Activated T-helper 2 cell treated with anti-CD3 and anti-CD28 coated beads, Interferon-gamma antibody, Interleukin-2, Interleukin-4, amounts not matched to agents 10 μg/mL and 5 μg/mL and 100 μg/mL, durations not matched to agents 14 hours and 24 hours and 36 hours (primary cell): ENCODE results near the gene NPFFR1. TPM values are rescaled to one million over a fixed set of nuclear protein-coding genes. Genes with fewer than 3 reads are reported as not detected.

Experiments used
- DNase-seq: peaks from one replicate; pipeline ENCODE4 v3.0.0; 2021; ENCODE audit warnings: low spot score
- H3K27ac Mint-ChIP-seq: one replicate; pipeline ENCODE4 v1.8.0; 2021; ENCODE audit warnings: mixed read lengths
- H3K27me3 Mint-ChIP-seq: one replicate; pipeline ENCODE4 v1.8.0; 2021; ENCODE audit warnings: low read depth, mixed read lengths
- H3K36me3 Mint-ChIP-seq: one replicate; pipeline ENCODE4 v1.8.0; 2021; ENCODE audit warnings: low read depth, mixed read lengths
- H3K4me1 Mint-ChIP-seq: one replicate; pipeline ENCODE4 v1.8.0; 2021; ENCODE audit warnings: low read depth, mixed read lengths
- H3K4me3 Mint-ChIP-seq: one replicate; pipeline ENCODE4 v1.8.0; 2021; ENCODE audit warnings: low read depth, mild to moderate bottlenecking, moderate library complexity, mixed read lengths
- H3K9me3 Mint-ChIP-seq: one replicate; pipeline ENCODE4 v1.8.0; 2021; ENCODE audit warnings: mixed read lengths
- intact Hi-C: fragments of 100-400 bp; cut with micrococcal nuclease; formaldehyde crosslinking; loops from one replicate; pipeline ENCODE4 v1.15.1; 2023
- total RNA-seq: library from RNA; stranded (reverse); gene quantifications from 2 replicates; pipeline ENCODE4 v1.2.3, GENCODE V29; 2022

NPFFR1 gene
- total RNA-seq, 1 donor from 2014 or later, result not detected

- no peaks in the 10 kb centered on the region for H3K36me3 Mint-ChIP-seq
- intact Hi-C loops, result no loop called here
- no peak for DNase-seq
- H3K27me3 Mint-ChIP-seq, result no peaks in the 10 kb centered on the region
- no peaks in the 10 kb centered on the region for H3K9me3 Mint-ChIP-seq
- H3K4me3 Mint-ChIP-seq, result no peak overlapping the region
- H3K4me1 Mint-ChIP-seq, result no peaks in the 10 kb centered on the region
- no peak overlapping the region for H3K27ac Mint-ChIP-seq
Measured at GRCh38 chr10:70295321-70295720, 11.5 kb upstream of the NPFFR1 start.

GRCh38 chr10:70293169-70293843, 9.5 kb upstream of the NPFFR1 start:
- H3K36me3 Mint-ChIP-seq, result no peaks in the 10 kb centered on the region
- no peaks in the 10 kb centered on the region for H3K27me3 Mint-ChIP-seq
- H3K4me1 Mint-ChIP-seq, result no peaks in the 10 kb centered on the region
- no peak for DNase-seq
- intact Hi-C loops, result no loop called here
- H3K4me3 Mint-ChIP-seq, result no peak overlapping the region
- H3K27ac Mint-ChIP-seq, result no peak overlapping the region
- no peaks in the 10 kb centered on the region for H3K9me3 Mint-ChIP-seq

GRCh38 chr10:70292004-70292403, 8.2 kb upstream of the NPFFR1 start:
- DNase-seq, result no peak

GRCh38 chr10:70289739-70290138, 5.9 kb upstream of the NPFFR1 start:
- Mint-ChIP-seq H3K9me3 (no peaks in the 10 kb centered on the region), H3K4me1 (no peaks in the 10 kb centered on the region), H3K27me3 (peaks cover 24% of the 10 kb centered on the region), H3K36me3 (no peaks in the 10 kb centered on the region), H3K4me3 (no peak overlapping the region), H3K27ac (no peak overlapping the region)
- intact Hi-C loops, result no loop called here
- DNase-seq, result no peak

More at GRCh38 chr10:70292004-70292403, 8.2 kb upstream of the NPFFR1 start:
- intact Hi-C loops, result no loop called here
- no peaks in the 10 kb centered on the region for H3K4me1 Mint-ChIP-seq
- H3K27ac Mint-ChIP-seq, result no peak overlapping the region
- no peaks in the 10 kb centered on the region for H3K36me3 Mint-ChIP-seq
- no peaks in the 10 kb centered on the region for H3K9me3 Mint-ChIP-seq
- peaks cover 5% of the 10 kb centered on the region for H3K27me3 Mint-ChIP-seq
- no peak overlapping the region for H3K4me3 Mint-ChIP-seq

- peaks cover 50% of the 10 kb centered on the region for H3K27me3 Mint-ChIP-seq
- H3K4me3 Mint-ChIP-seq, result no peak overlapping the region
- intact Hi-C loops, result no loop called here
- H3K36me3 Mint-ChIP-seq, result no peaks in the 10 kb centered on the region
- H3K4me1 Mint-ChIP-seq, result no peaks in the 10 kb centered on the region
- H3K27ac Mint-ChIP-seq, result no peak overlapping the region
- no peaks in the 10 kb centered on the region for H3K9me3 Mint-ChIP-seq
- DNase-seq, result no peak
Measured at GRCh38 chr10:70286616-70287015, 2.8 kb upstream of the NPFFR1 start.

GRCh38 chr10:70285476-70285831, 1.6 kb upstream of the NPFFR1 start:
- H3K36me3 Mint-ChIP-seq, result no peaks in the 10 kb centered on the region
- H3K27ac Mint-ChIP-seq, result no peak overlapping the region
- H3K9me3 Mint-ChIP-seq, result no peaks in the 10 kb centered on the region
- peaks cover 60% of the 10 kb centered on the region for H3K27me3 Mint-ChIP-seq
- intact Hi-C loops, result no loop called here
- no peak for DNase-seq
- H3K4me3 Mint-ChIP-seq, result no peak overlapping the region
- no peaks in the 10 kb centered on the region for H3K4me1 Mint-ChIP-seq

- intact Hi-C loops, result no loop called here
- H3K27me3 Mint-ChIP-seq, result peaks cover 66% of the 10 kb centered on the region
- no peaks in the 10 kb centered on the region for H3K36me3 Mint-ChIP-seq
- no peak overlapping the region for H3K27ac Mint-ChIP-seq
- no peaks in the 10 kb centered on the region for H3K4me1 Mint-ChIP-seq
- H3K9me3 Mint-ChIP-seq, result no peaks in the 10 kb centered on the region
- no peak for DNase-seq
- no peak overlapping the region for H3K4me3 Mint-ChIP-seq
Measured at GRCh38 chr10:70284542-70285475, 1.0 kb upstream of the NPFFR1 start.

- no peak for DNase-seq
- Mint-ChIP-seq H3K27me3 (peaks cover 70% of the 10 kb centered on the region), H3K4me1 (no peaks in the 10 kb centered on the region), H3K4me3 (no peak overlapping the region), H3K36me3 (no peaks in the 10 kb centered on the region), H3K27ac (no peak overlapping the region), H3K9me3 (no peaks in the 10 kb centered on the region)
- intact Hi-C loops, result no loop called here
Measured at GRCh38 chr10:70283071-70283444, 746 bp downstream of the NPFFR1 start.

- DNase-seq, result no peak
- Mint-ChIP-seq H3K9me3 (no peaks in the 10 kb centered on the region), H3K27me3 (peaks cover 60% of the 10 kb centered on the region), H3K27ac (no peak overlapping the region), H3K36me3 (no peaks in the 10 kb centered on the region), H3K4me3 (no peak overlapping the region), H3K4me1 (no peaks in the 10 kb centered on the region)
- intact Hi-C loops, result no loop called here
Measured at GRCh38 chr10:70281609-70282008, 2.2 kb downstream of the NPFFR1 start.

- Mint-ChIP-seq H3K36me3 (no peaks in the 10 kb centered on the region), H3K9me3 (peaks cover 9% of the 10 kb centered on the region), H3K27me3 (peaks cover 48% of the 10 kb centered on the region), H3K4me3 (no peak overlapping the region), H3K27ac (no peak overlapping the region), H3K4me1 (no peaks in the 10 kb centered on the region)
- intact Hi-C loops, result no loop called here
- no peak for DNase-seq
Measured at GRCh38 chr10:70280099-70280498, 3.7 kb downstream of the NPFFR1 start.

GRCh38 chr10:70277396-70278030, 6.3 kb downstream of the NPFFR1 start:
- Mint-ChIP-seq H3K4me3 (no peak overlapping the region), H3K9me3 (peaks cover 10% of the 10 kb centered on the region), H3K27me3 (peaks cover 27% of the 10 kb centered on the region), H3K36me3 (no peaks in the 10 kb centered on the region), H3K27ac (no peak overlapping the region), H3K4me1 (peaks cover 6% of the 10 kb centered on the region)
- intact Hi-C loops, result no loop called here
- DNase-seq, result no peak

GRCh38 chr10:70274643-70275042, 9.2 kb downstream of the NPFFR1 start:
- no peak for DNase-seq
- Mint-ChIP-seq H3K4me3 (no peak overlapping the region), H3K27ac (no peak overlapping the region), H3K9me3 (peaks cover 10% of the 10 kb centered on the region), H3K4me1 (peaks cover 12% of the 10 kb centered on the region), H3K27me3 (peaks cover 2% of the 10 kb centered on the region), H3K36me3 (no peaks in the 10 kb centered on the region)
- intact Hi-C loops, result loop anchor here (5.0 kb wide), 1 partner anchor 112 kb away; no protein-coding TSS in a partner anchor

- no peaks in the 10 kb centered on the region for H3K36me3 Mint-ChIP-seq
- H3K4me3 Mint-ChIP-seq, result no peak overlapping the region
- DNase-seq, result no peak
- H3K9me3 Mint-ChIP-seq, result peaks cover 10% of the 10 kb centered on the region
- peaks cover 12% of the 10 kb centered on the region for H3K4me1 Mint-ChIP-seq
- H3K27ac Mint-ChIP-seq, result no peak overlapping the region
- no peaks in the 10 kb centered on the region for H3K27me3 Mint-ChIP-seq
- intact Hi-C loops, result loop anchor here (1.0 to 5.0 kb wide), 4 partner anchors 40 to 111 kb away; partner anchors contain the start of gene PPA1
Measured at GRCh38 chr10:70272925-70273316, 10.9 kb downstream of the NPFFR1 start.
